Measurements from ENCODE around the gene ART4. TPM values are rescaled to one million over a fixed set of nuclear protein-coding genes. Genes with fewer than 3 reads are reported as not detected.

Gene ART4
- total RNA-seq, 1 experiment from 2014 or later, result not detected

DNA sequence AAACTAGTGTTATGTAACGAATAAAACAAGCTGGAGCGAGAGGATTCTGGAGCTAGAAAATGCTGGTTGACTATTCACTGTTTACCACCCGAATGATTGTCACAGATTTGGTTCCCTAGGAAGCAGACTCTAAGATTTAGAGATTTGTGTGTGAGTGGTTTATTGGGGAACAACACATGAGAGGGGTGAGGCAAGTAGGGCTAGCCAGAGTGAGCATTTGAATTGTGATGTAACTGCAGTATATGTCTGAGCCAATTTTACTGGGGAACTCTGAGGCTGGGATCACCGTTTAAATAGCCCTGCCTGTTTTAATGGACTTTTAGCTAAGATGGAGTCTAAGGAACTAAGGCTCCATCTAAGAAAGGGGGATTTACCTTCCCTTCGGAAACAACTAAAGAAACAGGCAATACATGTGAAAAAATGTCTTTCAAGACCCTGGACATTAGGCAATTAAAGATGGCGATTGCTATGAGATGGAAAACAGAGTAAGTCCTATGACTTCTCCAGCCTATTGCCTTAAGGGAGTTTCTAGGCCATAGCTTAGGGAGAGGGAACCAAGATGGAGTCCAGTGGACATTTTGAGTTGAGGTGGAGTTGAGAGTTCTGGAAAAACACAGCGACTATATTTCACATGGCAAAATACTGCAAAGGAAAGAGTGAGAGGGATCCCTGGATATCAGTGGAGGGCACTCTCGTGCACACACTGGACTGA, 36.1 kb upstream of the ART4 start:
- ATAC-seq (no peak), DNase-seq (ENCODE audit: low read depth, low spot score) (no peak)
- no TSS peak for BruUV-seq (replicated peaks)
- Histone ChIP-seq H3K79me2 (ENCODE audit: insufficient read depth, low read length) (no peaks in the 10 kb centered on the region), H3K4me1 (ENCODE audit: control insufficient read depth in 1 of 2, insufficient read depth in 2 of 2, low read length in 2 of 2) (no peaks in the 10 kb centered on the region; a peak in 1 of 4 replicates), H3K36me3 (ENCODE audit: control insufficient read depth in 1 of 2, insufficient read depth in 2 of 2, low read length in 2 of 2) (no peaks in the 10 kb centered on the region), H3K4me2 (ENCODE audit: low read length) (no peak overlapping the region), H3K4me3 (replicated peaks in 1 of 2; ENCODE audit: low read depth in 1 of 2, low read length in 2 of 2) (no peak overlapping the region), H3K9me2 (ENCODE audit: insufficient read depth) (no peaks in the 10 kb centered on the region), H2AFZ (ENCODE audit: low read depth, low read length, poor library complexity, severe bottlenecking) (no peak overlapping the region), H3K9me3 (ENCODE audit: control insufficient read depth in 1 of 2, insufficient read depth in 1 of 2, low read depth in 1 of 2, low read length in 2 of 2) (no peaks in the 10 kb centered on the region), H3K9ac (ENCODE audit: low read length) (no peak overlapping the region), H3K27me3 (ENCODE audit: insufficient read depth, low read length) (no peaks in the 10 kb centered on the region), H3K27ac (ENCODE audit: low read depth, low read length) (no peak overlapping the region), H4K20me1 (ENCODE audit: insufficient read depth) (no peaks in the 10 kb centered on the region; the same call in 1 of the 2 replicates)
- intact Hi-C loops (cut with micrococcal nuclease), result no loop called here
- no peak for TF ChIP-seq EGR1 (IDR thresholded peaks at IDR 0.05; ENCODE audit: low read depth)
- no peak for TF ChIP-seq ZNF274 (IDR thresholded peaks at IDR 0.05; ENCODE audit: low read depth, low read length)
- TF ChIP-seq, protein P1, sequence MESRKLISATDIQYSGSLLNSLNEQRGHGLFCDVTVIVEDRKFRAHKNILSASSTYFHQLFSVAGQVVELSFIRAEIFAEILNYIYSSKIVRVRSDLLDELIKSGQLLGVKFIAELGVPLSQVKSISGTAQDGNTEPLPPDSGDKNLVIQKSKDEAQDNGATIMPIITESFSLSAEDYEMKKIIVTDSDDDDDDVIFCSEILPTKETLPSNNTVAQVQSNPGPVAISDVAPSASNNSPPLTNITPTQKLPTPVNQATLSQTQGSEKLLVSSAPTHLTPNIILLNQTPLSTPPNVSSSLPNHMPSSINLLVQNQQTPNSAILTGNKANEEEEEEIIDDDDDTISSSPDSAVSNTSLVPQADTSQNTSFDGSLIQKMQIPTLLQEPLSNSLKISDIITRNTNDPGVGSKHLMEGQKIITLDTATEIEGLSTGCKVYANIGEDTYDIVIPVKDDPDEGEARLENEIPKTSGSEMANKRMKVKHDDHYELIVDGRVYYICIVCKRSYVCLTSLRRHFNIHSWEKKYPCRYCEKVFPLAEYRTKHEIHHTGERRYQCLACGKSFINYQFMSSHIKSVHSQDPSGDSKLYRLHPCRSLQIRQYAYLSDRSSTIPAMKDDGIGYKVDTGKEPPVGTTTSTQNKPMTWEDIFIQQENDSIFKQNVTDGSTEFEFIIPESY (IDR thresholded peaks at IDR 0.05; ENCODE audit: extremely low read depth, insufficient replicate concordance, low read length), result no peak
- no peak for TF ChIP-seq CBX3 (IDR thresholded peaks at IDR 0.05; ENCODE audit: low read depth)
- no peak for TF ChIP-seq CTCF (IDR thresholded peaks at IDR 0.05 in 2 of 3, conservative IDR thresholded peaks at IDR 0.05 in 1 of 3; ENCODE audit: borderline replicate concordance in 1 of 3, insufficient read depth in 1 of 3, low read depth in 2 of 3, low read length in 2 of 3)
- TF ChIP-seq, protein P2, sequence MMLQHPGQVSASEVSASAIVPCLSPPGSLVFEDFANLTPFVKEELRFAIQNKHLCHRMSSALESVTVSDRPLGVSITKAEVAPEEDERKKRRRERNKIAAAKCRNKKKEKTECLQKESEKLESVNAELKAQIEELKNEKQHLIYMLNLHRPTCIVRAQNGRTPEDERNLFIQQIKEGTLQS (IDR thresholded peaks at IDR 0.05), result no peak
- TF ChIP-seq ELF1 (IDR thresholded peaks at IDR 0.05; ENCODE audit: borderline replicate concordance, low read depth), result no peak
- TF ChIP-seq RAD21 (IDR thresholded peaks at IDR 0.05; ENCODE audit: low read depth), result no peak
- no peak for TF ChIP-seq YY1 (IDR thresholded peaks at IDR 0.05; ENCODE audit: extremely low read depth, insufficient replicate concordance, low read depth, low read length)
- TF ChIP-seq CEBPB (IDR thresholded peaks at IDR 0.05; ENCODE audit: low read depth), result no peak
- no peak for TF ChIP-seq REST (IDR thresholded peaks at IDR 0.05; ENCODE audit: low read depth)
- no peak for TF ChIP-seq MAX (IDR thresholded peaks at IDR 0.05)
- TF ChIP-seq POLR2A (IDR thresholded peaks at IDR 0.05; ENCODE audit: borderline replicate concordance, extremely low read depth, insufficient read depth, insufficient read length), result no peak
- CTCF ChIA-PET, result no interaction called here
- RAD21 ChIA-PET (ENCODE audit: low non-redundant PET in 1 of 2, low total read pairs in 2 of 2, uncharacterized antibody in 2 of 2, unreplicated experiment in 2 of 2), result no interaction called here
- POLR2A ChIA-PET, result no interaction called here
